SK-N-SH treated with all-trans-retinoic acid at 6 μM for 48 hours (cell line): ENCODE data around the gene ACAD10.

Experiments
- ATAC-seq: fragments of 200-7000 bp; cut with Tn5 transposase; 3 replicates; pipeline ENCODE4 v1.9.1; 2020; ENCODE audit warnings: mild to moderate bottlenecking, moderate library complexity
- BACH2 ChIP-seq: fragments of 250-450 bp; sonication (Bioruptor Pico); IDR thresholded peaks from 2 replicates; pipeline ENCODE4 v1.9.0; 2021; ENCODE audit warnings: mild to moderate bottlenecking, borderline replicate concordance
- CREB5 ChIP-seq: fragments of 250-450 bp; sonication (Bioruptor Pico); IDR thresholded peaks from 2 replicates; pipeline ENCODE4 v1.5.1; 2020; ENCODE audit warnings: low read depth, mild to moderate bottlenecking, moderate library complexity
- CSDC2 ChIP-seq: fragments of 250-450 bp; sonication (Bioruptor Pico); IDR thresholded peaks from 2 replicates; pipeline ENCODE4 v1.5.0; 2020; ENCODE audit warnings: mild to moderate bottlenecking, moderate library complexity
- CSRNP3 ChIP-seq: fragments of 250-450 bp; sonication (Bioruptor Pico); IDR thresholded peaks from 2 replicates; pipeline ENCODE4 v1.5.1; 2021; ENCODE audit warnings: mild to moderate bottlenecking, moderate library complexity
- ESRRG ChIP-seq: fragments of 250-450 bp; sonication (Bioruptor Pico); IDR thresholded peaks from 2 replicates; pipeline ENCODE4 v1.6.1; 2021; ENCODE audit warnings: mild to moderate bottlenecking
- GLIS3 ChIP-seq: fragments of 250-450 bp; sonication (Bioruptor Pico); IDR thresholded peaks from 2 replicates; pipeline ENCODE4 v1.5.0; 2020; ENCODE audit warnings: mild to moderate bottlenecking, moderate library complexity
- ISL1 ChIP-seq: fragments of 250-450 bp; sonication (Bioruptor Pico); IDR thresholded peaks from 2 replicates; pipeline ENCODE4 v2.1.2; 2022; ENCODE audit warnings: mild to moderate bottlenecking, moderate library complexity
- OSR1 ChIP-seq: fragments of 250-450 bp; sonication (Bioruptor Pico); IDR thresholded peaks from 2 replicates; pipeline ENCODE4 v1.8.0; 2022; ENCODE audit warnings: moderate library complexity, mild to moderate bottlenecking, inconsistent platforms
- PATZ1 ChIP-seq: fragments of 250-450 bp; sonication (Bioruptor Pico); IDR thresholded peaks from 2 replicates; pipeline ENCODE4 v1.8.0; 2020; ENCODE audit warnings: mild to moderate bottlenecking, moderate library complexity, borderline replicate concordance
- POU6F1 ChIP-seq: fragments of 250-450 bp; sonication (Bioruptor Pico); IDR thresholded peaks from 2 replicates; pipeline ENCODE4 v1.8.0; 2021; ENCODE audit warnings: low read depth, mild to moderate bottlenecking, moderate library complexity, borderline replicate concordance
- PPARA ChIP-seq: fragments of 250-450 bp; sonication (Bioruptor Pico); IDR thresholded peaks from 2 replicates; pipeline ENCODE4 v1.5.0; 2020; ENCODE audit warnings: mild to moderate bottlenecking, borderline replicate concordance
- SNAI2 ChIP-seq: fragments of 250-450 bp; sonication (Bioruptor Pico); IDR thresholded peaks from 2 replicates; pipeline ENCODE4 v1.5.0; 2020; ENCODE audit warnings: mild to moderate bottlenecking, moderate library complexity
- TCF4 ChIP-seq: fragments of 250-450 bp; sonication (Bioruptor Pico); IDR thresholded peaks from 2 replicates; pipeline ENCODE4 v1.8.0; 2021; ENCODE audit warnings: mild to moderate bottlenecking, moderate library complexity, borderline replicate concordance
- TOX ChIP-seq: fragments of 250-450 bp; sonication (Bioruptor Pico); IDR thresholded peaks from 2 replicates; pipeline ENCODE4 v1.8.0; 2021; ENCODE audit warnings: mild to moderate bottlenecking, moderate library complexity, borderline replicate concordance
- TSHZ2 ChIP-seq: fragments of 250-450 bp; sonication (Bioruptor Pico); IDR thresholded peaks from 2 replicates; pipeline ENCODE4 v1.5.0; 2020; ENCODE audit warnings: mild to moderate bottlenecking, moderate library complexity
- ZC3H10 ChIP-seq: fragments of 250-450 bp; sonication (Bioruptor Pico); IDR thresholded peaks from 2 replicates; pipeline ENCODE4 v1.5.1; 2021; ENCODE audit warnings: mild to moderate bottlenecking, moderate library complexity
- ZFP3 ChIP-seq: fragments of 250-450 bp; sonication (Bioruptor Pico); IDR thresholded peaks from 2 replicates; pipeline ENCODE4 v1.5.0; 2020; ENCODE audit warnings: mild to moderate bottlenecking, moderate library complexity
- ZFP30 ChIP-seq: fragments of 450-650 bp; formaldehyde crosslinking; IDR thresholded peaks from 2 replicates; pipeline ENCODE4 v1.5.0; 2022; ENCODE audit warnings: mild to moderate bottlenecking, moderate library complexity
- ZNF565 ChIP-seq: fragments of 450-650 bp; formaldehyde crosslinking; conservative IDR thresholded peaks from 2 replicates; pipeline ENCODE4 v1.5.0; 2020; ENCODE audit warnings: low read depth, mild to moderate bottlenecking, moderate library complexity
- ZNF70 ChIP-seq: fragments of 450-650 bp; formaldehyde crosslinking; IDR thresholded peaks from 2 replicates; pipeline ENCODE4 v1.5.0; 2020; ENCODE audit warnings: mild to moderate bottlenecking, moderate library complexity
- ZNF8 ChIP-seq: fragments of 450-650 bp; formaldehyde crosslinking; IDR thresholded peaks from 2 replicates; pipeline ENCODE4 v1.5.0; 2020; ENCODE audit warnings: mild to moderate bottlenecking, moderate library complexity

ACAD10 gene

GRCh38 chr12:111686574-111687105 lies 787 bp downstream of the ACAD10 start (continued):
- no peak for TF ChIP-seq TSHZ2 (CRISPR knock-in tag)

GRCh38 chr12:111687255-111687654 lies 1.4 kb downstream of the ACAD10 start:
- ATAC-seq, result no peak
- TF ChIP-seq TCF4 (CRISPR knock-in tag), result no peak
- TF ChIP-seq CSDC2 (CRISPR knock-in tag), result no peak
- TF ChIP-seq ZFP3 (CRISPR knock-in tag), result no peak
- no peak for TF ChIP-seq TOX
- TF ChIP-seq PPARA (CRISPR knock-in tag), result no peak
- no peak for TF ChIP-seq ZNF8 (CRISPR knock-in tag)
- TF ChIP-seq TSHZ2 (CRISPR knock-in tag), result no peak
- TF ChIP-seq PATZ1 (CRISPR knock-in tag), result no peak
- TF ChIP-seq ESRRG, result no peak
- no peak for TF ChIP-seq BACH2
- no peak for TF ChIP-seq ZNF565 (CRISPR knock-in tag)
- TF ChIP-seq ISL1 (CRISPR knock-in tag), result no peak
- no peak for TF ChIP-seq ZC3H10 (CRISPR knock-in tag)
- TF ChIP-seq CREB5 (CRISPR knock-in tag), result no peak
- no peak for TF ChIP-seq ZFP30 (CRISPR knock-in tag)
- TF ChIP-seq ZNF70, result no peak
- TF ChIP-seq SNAI2 (CRISPR knock-in tag), result no peak

- no peak for ATAC-seq
- TF ChIP-seq TCF4 (CRISPR knock-in tag) (no peak), CSRNP3 (CRISPR knock-in tag) (no peak), SNAI2 (CRISPR knock-in tag) (no peak), ZNF8 (CRISPR knock-in tag) (no peak), ZNF70 (no peak), CSDC2 (CRISPR knock-in tag) (no peak), OSR1 (CRISPR knock-in tag) (no peak), GLIS3 (CRISPR knock-in tag) (no peak), ZFP30 (CRISPR knock-in tag) (no peak), POU6F1 (CRISPR knock-in tag) (no peak), TSHZ2 (CRISPR knock-in tag) (no peak), ESRRG (no peak), BACH2 (no peak), ZFP3 (CRISPR knock-in tag) (no peak), TOX (no peak), ZC3H10 (CRISPR knock-in tag) (no peak)
- TF ChIP-seq, all 23 proteins: peak for 0
Observed at GRCh38 chr12:111687952-111688351, 2.1 kb downstream of the ACAD10 start.
